ENCODE results near the gene ZNF525. TPM values are rescaled to one million over a fixed set of nuclear protein-coding genes. Genes with fewer than 3 reads are reported as not detected.
A peak's percentile ranks its signal among the peaks of the same experiment; 100 is the strongest.
"Not testable (repeated sequence)": the region's sequence is repeated elsewhere in the genome, so short reads cannot be mapped to it uniquely, and the experiment has no call there.

Gene ZNF525
- polyA plus RNA-seq, 1 donor (not counting 4 experiments of a cell fraction or from before 2014, with no cell fraction given) = 9.5 TPM

- Histone ChIP-seq H3K9ac (ENCODE audit: control insufficient read depth, extremely low read depth, insufficient read depth, low read length) (peak overlapping the region; percentile 84), H3K4me1 (ENCODE audit: control insufficient read depth, extremely low read depth, insufficient read depth, low read length) (peaks cover 5% of the 10 kb centered on the region), H3K36me3 (ENCODE audit: control insufficient read depth in 2 of 2, extremely low read depth in 1 of 2, insufficient read depth in 2 of 2, low read length in 2 of 2) (peaks cover 5% of the 10 kb centered on the region in 2 experiments), H3K27me3 (ENCODE audit: control insufficient read depth, extremely low read depth, insufficient read depth, low read length) (no peaks in the 10 kb centered on the region), H3K27ac (ENCODE audit: control insufficient read depth, insufficient read depth, low read length) (no peak overlapping the region), H3K9me3 (ENCODE audit: control insufficient read depth, low read depth, low read length) (peaks cover under 1% of the 10 kb centered on the region), H4K20me1 (ENCODE audit: control insufficient read depth, extremely low read depth, insufficient read depth, low read length) (no peaks in the 10 kb centered on the region), H3K79me2 (ENCODE audit: control insufficient read depth, insufficient read depth, low read length) (peaks cover 17% of the 10 kb centered on the region), H3K4me2 (ENCODE audit: control insufficient read depth, extremely low read depth, insufficient read depth, low read depth, low read length) (peak overlapping the region; percentile 88), H3K4me3 (ENCODE audit: control insufficient read depth in 2 of 3, extremely low read depth in 1 of 3, insufficient read depth in 2 of 3, low read depth in 1 of 3, low read length in 3 of 3) (peak overlapping the region in 2 of 3 experiments; percentile 38 to 82), H3K9me1 (ENCODE audit: control insufficient read depth, extremely low read depth, insufficient read depth, low read length) (no peaks in the 10 kb centered on the region), H2AFZ (ENCODE audit: control insufficient read depth, low read length) (no peak overlapping the region)
- DNase-seq (ENCODE audit: low read depth, low spot score) = no peak
- dilution Hi-C loops (cut with MboI; ENCODE audit: extremely low pct_ligation_motif_present, low sequenced_read_pairs) = no loop called here
- TF ChIP-seq CTCF (optimal IDR thresholded peaks at IDR 0.05 in 1 of 3, IDR thresholded peaks at IDR 0.05 in 1 of 3, conservative IDR thresholded peaks at IDR 0.05 in 1 of 3; ENCODE audit: extremely low read depth in 1 of 3, insufficient read depth in 2 of 3, low read length in 3 of 3) (no peak), EZH2 (IDR thresholded peaks at IDR 0.05; ENCODE audit: low read length) (no peak)
- no peak for FAIRE-seq
Observed at GRCh38 chr19:53396525-53396868, 31.0 kb downstream of the ZNF525 start.

- H3K4me1 ChIP-seq (ENCODE audit: control insufficient read depth, extremely low read depth, insufficient read depth, low read length); FAIRE-seq; H2AFZ ChIP-seq (ENCODE audit: control insufficient read depth, low read length); H3K4me2 ChIP-seq (ENCODE audit: control insufficient read depth, extremely low read depth, insufficient read depth, low read depth, low read length); H3K27ac ChIP-seq (ENCODE audit: control insufficient read depth, insufficient read depth, low read length); H3K9ac ChIP-seq (ENCODE audit: control insufficient read depth, extremely low read depth, insufficient read depth, low read length); H3K9me1 ChIP-seq (ENCODE audit: control insufficient read depth, extremely low read depth, insufficient read depth, low read length); H3K9me3 ChIP-seq (ENCODE audit: control insufficient read depth, low read depth, low read length); dilution Hi-C loops (cut with MboI; ENCODE audit: extremely low pct_ligation_motif_present, low sequenced_read_pairs); H4K20me1 ChIP-seq (ENCODE audit: control insufficient read depth, extremely low read depth, insufficient read depth, low read length); H3K4me3 ChIP-seq (ENCODE audit: control insufficient read depth in 2 of 3, extremely low read depth in 1 of 3, insufficient read depth in 2 of 3, low read depth in 1 of 3, low read length in 3 of 3); DNase-seq (ENCODE audit: low read depth, low spot score); H3K27me3 ChIP-seq (ENCODE audit: control insufficient read depth, extremely low read depth, insufficient read depth, low read length): not testable (repeated sequence)
- Histone ChIP-seq H3K36me3 (ENCODE audit: control insufficient read depth in 2 of 2, extremely low read depth in 1 of 2, insufficient read depth in 2 of 2, low read length in 2 of 2) (peaks cover 5 to 10% of the 10 kb centered on the region in 2 experiments), H3K79me2 (ENCODE audit: control insufficient read depth, insufficient read depth, low read length) (peaks cover 17% of the 10 kb centered on the region)
Observed at GRCh38 chr19:53397918-53398317, 32.4 kb downstream of the ZNF525 start.

- no peak overlapping the region for H3K4me2 ChIP-seq (ENCODE audit: control insufficient read depth, extremely low read depth, insufficient read depth, low read depth, low read length)
- no peak overlapping the region for H3K27ac ChIP-seq (ENCODE audit: control insufficient read depth, insufficient read depth, low read length)
- H3K79me2 ChIP-seq (ENCODE audit: control insufficient read depth, insufficient read depth, low read length) = no peaks in the 10 kb centered on the region
- DNase-seq (ENCODE audit: low read depth, low spot score) = no peak
- H3K9me1 ChIP-seq (ENCODE audit: control insufficient read depth, extremely low read depth, insufficient read depth, low read length) = no peaks in the 10 kb centered on the region
- H3K4me1 ChIP-seq (ENCODE audit: control insufficient read depth, extremely low read depth, insufficient read depth, low read length) = no peaks in the 10 kb centered on the region
- peaks cover 37% of the 10 kb centered on the region for H3K9me3 ChIP-seq (ENCODE audit: control insufficient read depth, low read depth, low read length)
- no peak overlapping the region for H3K4me3 ChIP-seq (ENCODE audit: control insufficient read depth in 2 of 3, extremely low read depth in 1 of 3, insufficient read depth in 2 of 3, low read depth in 1 of 3, low read length in 3 of 3)
- no peak overlapping the region for H2AFZ ChIP-seq (ENCODE audit: control insufficient read depth, low read length)
- no peak for FAIRE-seq
- peaks cover 7 to 11% of the 10 kb centered on the region in 2 experiments for H3K36me3 ChIP-seq (ENCODE audit: control insufficient read depth in 2 of 2, extremely low read depth in 1 of 2, insufficient read depth in 2 of 2, low read length in 2 of 2)
- H4K20me1 ChIP-seq (ENCODE audit: control insufficient read depth, extremely low read depth, insufficient read depth, low read length) = no peaks in the 10 kb centered on the region
- TF ChIP-seq EZH2 (IDR thresholded peaks at IDR 0.05; ENCODE audit: low read length) = no peak
- no peak for TF ChIP-seq CTCF (optimal IDR thresholded peaks at IDR 0.05 in 1 of 3, IDR thresholded peaks at IDR 0.05 in 1 of 3, conservative IDR thresholded peaks at IDR 0.05 in 1 of 3; ENCODE audit: extremely low read depth in 1 of 3, insufficient read depth in 2 of 3, low read length in 3 of 3)
- H3K27me3 ChIP-seq (ENCODE audit: control insufficient read depth, extremely low read depth, insufficient read depth, low read length) = no peaks in the 10 kb centered on the region
- H3K9ac ChIP-seq (ENCODE audit: control insufficient read depth, extremely low read depth, insufficient read depth, low read length) = no peak overlapping the region
- dilution Hi-C loops (cut with MboI; ENCODE audit: extremely low pct_ligation_motif_present, low sequenced_read_pairs) = no loop called here
Observed at GRCh38 chr19:53409505-53410204, 44.1 kb downstream of the ZNF525 start.

Measured in keratinocyte (primary cell).